Dendritic cell treated with granulocyte-macrophage colony-stimulating factor and Interleukin-4, amounts not matched to agents 40 ng/mL and 50 ng/mL, for 4 days (primary cell): ENCODE measurements around the gene IL20.
A peak's percentile ranks its signal among the peaks of the same experiment; 100 is the strongest.

ENCODE experiments used
- H3K27ac Mint-ChIP-seq: one replicate; pipeline ENCODE4 v1.8.0; 2022; ENCODE audit warnings: mild to moderate bottlenecking, mixed read lengths
- H3K27me3 Mint-ChIP-seq: one replicate; pipeline ENCODE4 v1.8.0; 2022; ENCODE audit warnings: mild to moderate bottlenecking, mixed read lengths
- H3K36me3 Mint-ChIP-seq: one replicate; pipeline ENCODE4 v1.8.0; 2022; ENCODE audit warnings: low read depth, mixed read lengths
- H3K4me1 Mint-ChIP-seq: one replicate; pipeline ENCODE4 v1.8.0; 2022; ENCODE audit warnings: low read depth, mixed read lengths
- H3K4me3 Mint-ChIP-seq: one replicate; pipeline ENCODE4 v1.8.0; 2022; ENCODE audit warnings: mild to moderate bottlenecking, moderate library complexity, mixed read lengths
- H3K9me3 Mint-ChIP-seq: one replicate; pipeline ENCODE4 v1.8.0; 2022; ENCODE audit warnings: mixed read lengths
- intact Hi-C: fragments of 100-400 bp; cut with micrococcal nuclease; formaldehyde crosslinking; loops from one replicate; pipeline ENCODE4 v1.15.0; 2022

IL20 gene

DNA sequence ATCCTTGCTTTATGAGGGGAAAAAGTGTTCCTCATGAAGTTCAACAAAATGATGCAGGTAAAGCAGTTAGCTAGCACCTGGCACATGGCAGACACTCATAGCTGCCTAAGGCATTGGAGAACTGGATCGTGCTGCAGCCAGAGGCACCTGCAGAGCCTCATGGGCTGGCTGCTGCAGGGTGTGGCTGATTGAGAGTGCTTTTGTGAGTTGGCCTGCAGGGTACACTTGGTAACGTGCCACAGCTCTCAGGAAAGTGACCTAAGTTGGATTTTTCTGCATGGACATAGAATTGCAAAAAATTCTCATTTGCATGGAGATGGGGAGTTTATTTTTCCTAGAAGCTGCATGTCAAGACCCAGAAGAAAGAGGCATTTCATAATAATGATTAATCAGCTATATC, 31.6 kb upstream of the IL20 start:
- Mint-ChIP-seq H3K4me3 (no peak overlapping the region), H3K9me3 (no peaks in the 10 kb centered on the region), H3K36me3 (no peaks in the 10 kb centered on the region), H3K4me1 (peaks cover 78% of the 10 kb centered on the region), H3K27ac (no peak overlapping the region), H3K27me3 (peaks cover 10% of the 10 kb centered on the region)
- intact Hi-C loops: no loop called here

- Mint-ChIP-seq H3K36me3 (no peaks in the 10 kb centered on the region), H3K27ac (peak overlapping the region; percentile 64), H3K9me3 (no peaks in the 10 kb centered on the region), H3K4me3 (no peak overlapping the region), H3K27me3 (peaks cover 11% of the 10 kb centered on the region), H3K4me1 (peaks cover 78% of the 10 kb centered on the region)
- intact Hi-C loops: no loop called here
Measured at GRCh38 chr1:206834217-206834616, 31.2 kb upstream of the IL20 start.

DNA sequence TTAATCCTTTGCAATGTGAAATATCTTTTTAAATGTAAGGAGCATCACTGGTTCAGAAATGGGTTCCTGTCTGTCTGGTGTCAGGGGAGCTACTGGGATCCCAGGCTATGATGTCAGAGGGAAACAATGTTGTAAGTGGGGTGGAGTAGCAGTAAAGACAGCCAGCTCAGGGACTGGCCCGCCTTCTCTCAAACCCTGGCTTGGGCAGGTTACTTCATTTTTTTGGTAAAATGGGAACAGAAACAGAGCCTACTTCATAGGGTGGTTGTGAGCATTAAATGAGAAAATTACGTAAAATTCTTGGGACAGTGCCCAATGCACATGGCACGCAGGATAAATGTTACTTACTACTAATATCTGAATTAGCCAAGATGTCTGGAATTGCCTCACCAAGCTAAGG, 30.7 kb upstream of the IL20 start:
- Mint-ChIP-seq H3K4me3 (no peak overlapping the region), H3K27me3 (peaks cover 13% of the 10 kb centered on the region), H3K36me3 (no peaks in the 10 kb centered on the region), H3K4me1 (peaks cover 74% of the 10 kb centered on the region), H3K9me3 (no peaks in the 10 kb centered on the region), H3K27ac (peak overlapping the region; percentile 64)
- intact Hi-C loops: no loop called here

DNA sequence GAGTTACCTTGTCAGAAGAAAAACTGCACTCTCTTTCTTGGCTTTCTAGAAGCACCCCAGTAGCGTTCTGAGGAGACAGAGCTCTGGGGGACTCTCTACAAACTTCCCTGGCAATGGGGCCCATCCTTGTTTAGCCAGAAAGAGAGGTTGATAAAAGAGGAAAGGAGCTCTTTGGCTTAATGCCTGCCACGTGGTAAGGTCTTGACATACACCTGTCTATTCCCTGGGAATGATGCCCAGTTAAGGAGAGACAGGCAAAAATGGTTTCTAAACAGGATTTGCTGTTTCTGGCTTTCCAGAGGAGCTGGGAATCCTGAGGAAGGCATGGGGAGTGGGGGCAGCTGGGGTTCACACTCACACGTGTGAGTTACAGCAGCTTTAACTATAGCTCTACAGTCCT, 30.2 kb upstream of the IL20 start:
- no peak overlapping the region for H3K4me3 Mint-ChIP-seq
- H3K4me1 Mint-ChIP-seq: peaks cover 70% of the 10 kb centered on the region
- peaks cover 15% of the 10 kb centered on the region for H3K27me3 Mint-ChIP-seq
- H3K27ac Mint-ChIP-seq: peak overlapping the region; percentile 64
- intact Hi-C loops: no loop called here
- H3K9me3 Mint-ChIP-seq: no peaks in the 10 kb centered on the region
- H3K36me3 Mint-ChIP-seq: no peaks in the 10 kb centered on the region

DNA sequence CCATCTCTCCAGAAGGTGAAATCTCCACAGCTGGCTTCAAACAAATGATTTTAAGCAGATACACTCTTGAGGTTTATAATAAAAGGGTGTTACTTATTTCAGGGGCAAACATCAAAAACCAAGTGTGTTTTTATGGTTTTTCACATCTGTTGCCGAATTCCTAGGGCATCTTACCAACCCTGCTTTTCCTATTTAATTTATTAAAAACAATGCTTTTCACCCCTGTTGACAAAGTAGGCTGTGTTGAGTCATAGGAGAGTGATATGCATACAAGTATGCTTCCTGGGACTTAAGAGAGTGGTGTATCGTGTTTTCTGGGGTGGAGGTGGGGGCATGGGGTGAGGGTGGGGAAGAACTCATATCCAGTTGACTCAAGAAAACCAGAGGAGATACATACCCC, 29.3 kb upstream of the IL20 start:
- intact Hi-C loops: no loop called here
- no peaks in the 10 kb centered on the region for H3K9me3 Mint-ChIP-seq
- no peak overlapping the region for H3K4me3 Mint-ChIP-seq
- peak overlapping the region; percentile 56 for H3K27ac Mint-ChIP-seq
- no peaks in the 10 kb centered on the region for H3K36me3 Mint-ChIP-seq
- H3K27me3 Mint-ChIP-seq: peaks cover 15% of the 10 kb centered on the region
- H3K4me1 Mint-ChIP-seq: peaks cover 70% of the 10 kb centered on the region

- Mint-ChIP-seq H3K27me3 (peaks cover 19% of the 10 kb centered on the region), H3K4me1 (peaks cover 45% of the 10 kb centered on the region), H3K27ac (no peak overlapping the region), H3K4me3 (no peak overlapping the region), H3K36me3 (no peaks in the 10 kb centered on the region), H3K9me3 (no peaks in the 10 kb centered on the region)
- intact Hi-C loops: no loop called here
Measured at GRCh38 chr1:206839006-206839560, 26.3 kb upstream of the IL20 start.

GRCh38 chr1:206839857-206840256, 25.6 kb upstream of the IL20 start:
- Mint-ChIP-seq H3K9me3 (no peaks in the 10 kb centered on the region), H3K4me3 (no peak overlapping the region), H3K4me1 (peaks cover 37% of the 10 kb centered on the region), H3K27ac (no peak overlapping the region), H3K27me3 (peaks cover 19% of the 10 kb centered on the region), H3K36me3 (no peaks in the 10 kb centered on the region)
- intact Hi-C loops: no loop called here

GRCh38 chr1:206841609-206842323, 23.7 kb upstream of the IL20 start:
- Mint-ChIP-seq H3K36me3 (no peaks in the 10 kb centered on the region), H3K4me3 (no peak overlapping the region), H3K27me3 (peaks cover 17% of the 10 kb centered on the region), H3K9me3 (no peaks in the 10 kb centered on the region), H3K27ac (no peak overlapping the region), H3K4me1 (peaks cover 19% of the 10 kb centered on the region)
- intact Hi-C loops: no loop called here

DNA sequence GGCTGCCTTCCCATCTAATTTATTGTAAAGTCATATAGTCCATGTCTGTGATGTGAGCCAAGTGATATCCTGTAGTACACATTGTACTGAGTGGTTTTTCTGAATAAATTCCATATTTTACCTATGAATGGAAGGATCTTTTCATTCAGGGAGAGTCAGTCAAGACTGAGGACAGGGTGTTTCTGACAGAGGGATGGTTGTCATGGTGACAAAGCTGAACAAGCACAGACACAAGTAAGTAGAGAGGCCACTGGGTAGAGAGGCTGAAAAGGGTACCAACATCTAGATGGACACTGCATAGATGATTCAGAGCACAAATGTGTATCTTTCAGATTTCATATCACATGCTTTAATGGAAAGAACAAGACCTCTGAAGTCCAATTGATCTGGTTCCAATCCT, 22.6 kb upstream of the IL20 start:
- Mint-ChIP-seq H3K9me3 (no peaks in the 10 kb centered on the region), H3K27ac (no peak overlapping the region), H3K4me3 (no peak overlapping the region), H3K36me3 (no peaks in the 10 kb centered on the region), H3K4me1 (peaks cover 12% of the 10 kb centered on the region), H3K27me3 (peaks cover 15% of the 10 kb centered on the region)
- intact Hi-C loops: no loop called here

GRCh38 chr1:206843626-206844025, 21.8 kb upstream of the IL20 start:
- H3K27ac Mint-ChIP-seq: no peak overlapping the region
- peaks cover 15% of the 10 kb centered on the region for H3K27me3 Mint-ChIP-seq
- intact Hi-C loops: no loop called here
- peaks cover 9% of the 10 kb centered on the region for H3K4me1 Mint-ChIP-seq
- H3K36me3 Mint-ChIP-seq: no peaks in the 10 kb centered on the region
- H3K4me3 Mint-ChIP-seq: no peak overlapping the region
- H3K9me3 Mint-ChIP-seq: no peaks in the 10 kb centered on the region

- Mint-ChIP-seq H3K4me3 (no peak overlapping the region), H3K9me3 (peaks cover 9% of the 10 kb centered on the region), H3K4me1 (peaks cover 20% of the 10 kb centered on the region), H3K36me3 (no peaks in the 10 kb centered on the region), H3K27ac (no peak overlapping the region), H3K27me3 (peaks cover 5% of the 10 kb centered on the region)
- intact Hi-C loops: no loop called here
Measured at GRCh38 chr1:206846487-206846886, 18.9 kb upstream of the IL20 start.

DNA sequence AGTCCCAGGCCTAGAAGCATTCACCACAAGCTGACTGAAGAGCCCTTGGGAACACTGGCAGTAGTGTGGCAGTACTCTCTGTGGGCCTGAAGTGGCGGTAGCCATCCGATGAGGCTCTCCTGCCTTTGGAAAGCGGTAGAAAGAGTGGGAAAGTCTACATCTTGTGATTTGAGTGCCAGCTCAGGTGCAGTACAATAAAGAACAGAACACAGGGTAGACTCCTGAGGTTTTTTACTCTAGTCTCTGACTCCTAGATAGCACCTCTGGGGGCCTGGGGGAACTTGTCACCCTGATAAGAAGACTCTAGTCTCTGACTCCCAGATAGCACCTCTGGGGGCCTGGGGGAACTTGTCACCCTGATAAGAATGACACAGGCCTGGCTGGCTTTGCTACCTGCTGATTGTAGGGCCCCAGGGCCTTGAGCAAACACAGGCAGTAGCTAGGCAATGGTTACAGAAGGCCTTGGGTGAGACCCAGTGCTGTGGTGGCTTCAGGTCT, 18.0 kb upstream of the IL20 start:
- intact Hi-C loops: no loop called here
- Mint-ChIP-seq H3K9me3 (peaks cover 9% of the 10 kb centered on the region), H3K27ac (no peak overlapping the region), H3K27me3 (peaks cover 5% of the 10 kb centered on the region), H3K4me1 (peaks cover 23% of the 10 kb centered on the region), H3K36me3 (no peaks in the 10 kb centered on the region), H3K4me3 (no peak overlapping the region)

DNA sequence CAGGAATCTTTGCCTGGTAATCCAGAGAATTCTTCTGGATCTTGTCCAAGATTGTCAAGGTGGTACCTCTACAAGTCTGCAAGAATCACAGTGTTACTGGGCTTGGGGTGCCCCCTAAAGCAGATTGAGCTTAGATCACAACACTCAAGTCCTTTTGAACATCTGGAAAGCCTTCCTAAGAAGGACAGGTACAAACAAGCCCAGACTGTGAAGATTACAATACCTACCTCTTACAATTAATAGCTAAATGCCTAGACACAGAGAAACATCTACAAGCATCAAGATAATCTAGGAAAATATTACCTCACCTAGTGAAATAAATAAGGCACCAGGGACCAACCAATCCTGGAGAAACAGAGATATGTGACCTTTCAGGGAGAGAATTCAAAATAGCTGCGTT, 17.5 kb upstream of the IL20 start:
- no peaks in the 10 kb centered on the region for H3K36me3 Mint-ChIP-seq
- intact Hi-C loops: no loop called here
- H3K27me3 Mint-ChIP-seq: peaks cover 5% of the 10 kb centered on the region
- H3K9me3 Mint-ChIP-seq: peaks cover 9% of the 10 kb centered on the region
- peaks cover 23% of the 10 kb centered on the region for H3K4me1 Mint-ChIP-seq
- H3K4me3 Mint-ChIP-seq: no peak overlapping the region
- no peak overlapping the region for H3K27ac Mint-ChIP-seq

DNA sequence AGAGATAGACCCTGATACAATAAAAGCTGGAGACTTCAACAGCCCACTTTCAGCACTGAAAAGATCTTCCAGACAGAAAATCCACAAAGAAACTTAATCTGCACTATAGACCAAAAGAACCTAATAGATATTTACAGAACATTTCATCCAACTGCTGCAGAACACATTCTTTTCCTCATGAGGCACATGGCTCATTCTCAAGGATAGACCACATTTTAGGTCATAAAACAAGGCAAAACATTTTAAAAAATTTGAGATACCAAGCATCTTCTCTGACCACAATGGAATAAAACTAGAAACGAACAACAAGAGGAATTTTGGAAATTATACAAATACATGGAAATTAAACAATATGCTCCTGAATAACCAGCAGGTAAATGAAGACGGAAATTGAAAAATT, 15.0 kb upstream of the IL20 start:
- peak overlapping the region; percentile 63 for H3K27ac Mint-ChIP-seq
- peaks cover 15% of the 10 kb centered on the region for H3K9me3 Mint-ChIP-seq
- no peaks in the 10 kb centered on the region for H3K36me3 Mint-ChIP-seq
- H3K27me3 Mint-ChIP-seq: peaks cover 5% of the 10 kb centered on the region
- H3K4me1 Mint-ChIP-seq: peaks cover 34% of the 10 kb centered on the region
- no peak overlapping the region for H3K4me3 Mint-ChIP-seq
- intact Hi-C loops: no loop called here
